NAMALWA (cell line): ENCODE results near the gene BRDT.
"Not testable (repeated sequence)": the region's sequence is repeated elsewhere in the genome, so short reads cannot be mapped to it uniquely, and the experiment has no call there.

ENCODE experiments used
- DNase-seq: peaks from one replicate; pipeline ENCODE4 v3.0.0-alpha.2; 2015; ENCODE audit warnings: low spot score

The BRDT gene

GRCh38 chr1:91993256-91993655 lies 44.1 kb downstream of the BRDT start:
- no peak for DNase-seq

- peak; percentile 71 for DNase-seq
These were observed 48.5 kb downstream of the BRDT start for GRCh38 chr1:91997607-91998195.

- DNase-seq: no peak
These were observed 54.9 kb downstream of the BRDT start for GRCh38 chr1:92004129-92004528.

- DNase-seq: no peak
These were observed 64.7 kb downstream of the BRDT start for GRCh38 chr1:92013923-92014322.

GRCh38 chr1:92016720-92017316 lies 67.6 kb downstream of the BRDT start:
- DNase-seq: no peak

- DNase-seq: no peak
These were observed 68.5 kb downstream of the BRDT start for GRCh38 chr1:92017656-92018055.

GRCh38 chr1:92026042-92026441 lies 76.8 kb downstream of the BRDT start:
- DNase-seq: not testable (repeated sequence)

GRCh38 chr1:92026806-92027205 lies 77.6 kb downstream of the BRDT start:
- DNase-seq: no peak

- no peak for DNase-seq
These were observed 80.2 kb downstream of the BRDT start for GRCh38 chr1:92029241-92029922.

- DNase-seq: no peak
These were observed 81.5 kb downstream of the BRDT start for GRCh38 chr1:92030656-92031107.

GRCh38 chr1:92031281-92032110 lies 82.3 kb downstream of the BRDT start:
- DNase-seq: no peak

- no peak for DNase-seq
These were observed 88.2 kb downstream of the BRDT start for GRCh38 chr1:92037400-92037799.

- no peak for DNase-seq
These were observed 89.6 kb downstream of the BRDT start for GRCh38 chr1:92038695-92039346.

- DNase-seq: no peak
These were observed 91.8 kb downstream of the BRDT start for GRCh38 chr1:92040971-92041370.

GRCh38 chr1:92043621-92044020 lies 94.4 kb downstream of the BRDT start:
- no peak for DNase-seq

GRCh38 chr1:92045766-92046495 lies 96.7 kb downstream of the BRDT start:
- DNase-seq: no peak

- DNase-seq: no peak
These were observed 102.7 kb downstream of the BRDT start for GRCh38 chr1:92051948-92052347.
